Retinal pigment epithelial cell (primary cell): Measurements from ENCODE around the gene CFD.
"Not testable (repeated sequence)": the region's sequence is repeated elsewhere in the genome, so short reads cannot be mapped to it uniquely, and the experiment has no call there.

Source experiments
- DNase-seq: peaks from one replicate; pipeline ENCODE4 v3.0.0-alpha.2; 2010; ENCODE audit warnings: low read depth
- H3K4me3 ChIP-seq: 2 replicates; pipeline ENCODE4 v1.5.1; 2011; ENCODE audit warnings: mild to moderate bottlenecking, low read length, control low read depth, moderate library complexity
- TF ChIP-seq, protein P1 (sequence below): conservative IDR thresholded peaks from 2 replicates; pipeline ENCODE4 v1.5.1; 2011; ENCODE audit warnings: low read depth, low read length, control low read depth, inconsistent platforms

The CFD gene

GRCh38 chr19:890831-891230 is 31.4 kb downstream of the CFD start:
- H3K4me3 ChIP-seq: no peak overlapping the region
- TF ChIP-seq, protein P1, sequence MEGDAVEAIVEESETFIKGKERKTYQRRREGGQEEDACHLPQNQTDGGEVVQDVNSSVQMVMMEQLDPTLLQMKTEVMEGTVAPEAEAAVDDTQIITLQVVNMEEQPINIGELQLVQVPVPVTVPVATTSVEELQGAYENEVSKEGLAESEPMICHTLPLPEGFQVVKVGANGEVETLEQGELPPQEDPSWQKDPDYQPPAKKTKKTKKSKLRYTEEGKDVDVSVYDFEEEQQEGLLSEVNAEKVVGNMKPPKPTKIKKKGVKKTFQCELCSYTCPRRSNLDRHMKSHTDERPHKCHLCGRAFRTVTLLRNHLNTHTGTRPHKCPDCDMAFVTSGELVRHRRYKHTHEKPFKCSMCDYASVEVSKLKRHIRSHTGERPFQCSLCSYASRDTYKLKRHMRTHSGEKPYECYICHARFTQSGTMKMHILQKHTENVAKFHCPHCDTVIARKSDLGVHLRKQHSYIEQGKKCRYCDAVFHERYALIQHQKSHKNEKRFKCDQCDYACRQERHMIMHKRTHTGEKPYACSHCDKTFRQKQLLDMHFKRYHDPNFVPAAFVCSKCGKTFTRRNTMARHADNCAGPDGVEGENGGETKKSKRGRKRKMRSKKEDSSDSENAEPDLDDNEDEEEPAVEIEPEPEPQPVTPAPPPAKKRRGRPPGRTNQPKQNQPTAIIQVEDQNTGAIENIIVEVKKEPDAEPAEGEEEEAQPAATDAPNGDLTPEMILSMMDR: no peak
- no peak for DNase-seq

GRCh38 chr19:891421-892200 is 32.1 kb downstream of the CFD start:
- peak overlapping the region; percentile 84 for H3K4me3 ChIP-seq
- DNase-seq: not testable (repeated sequence)

DNA sequence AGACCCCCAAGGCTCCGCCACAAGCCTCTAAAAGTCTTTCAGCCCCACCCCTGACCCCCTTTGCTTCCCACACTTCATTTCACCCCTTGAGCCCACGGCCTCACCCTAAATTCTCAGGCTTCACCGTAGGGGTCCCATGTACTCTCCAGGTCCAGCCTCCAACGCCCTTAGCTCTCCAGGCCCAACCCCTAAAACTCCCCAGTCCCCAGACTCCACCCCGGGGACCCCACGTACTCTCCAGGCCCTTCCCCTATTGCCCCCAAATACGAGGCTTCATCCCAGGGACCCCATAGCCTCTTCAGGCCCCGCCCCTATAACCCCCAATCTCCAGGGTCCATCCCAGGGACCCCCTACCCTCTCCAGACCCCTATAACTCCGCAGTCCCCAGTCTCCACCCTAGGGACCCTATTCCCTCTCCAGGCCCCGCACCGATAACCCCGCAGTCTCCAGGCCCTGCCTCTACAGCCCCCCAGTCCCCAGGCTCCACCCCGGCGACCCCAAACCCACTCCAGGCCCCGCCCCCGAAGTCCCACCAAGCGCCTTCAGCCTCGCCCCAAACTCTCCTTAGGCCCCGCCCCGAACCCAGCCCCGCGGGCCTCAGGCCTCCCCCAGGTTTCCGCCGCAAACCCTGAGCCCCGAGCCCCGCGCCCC is 32.9 kb downstream of the CFD start:
- no peak for DNase-seq
- peak overlapping the region; percentile 84 for H3K4me3 ChIP-seq
- TF ChIP-seq, protein P1: no peak

- TF ChIP-seq, protein P1: no peak
- peak within 1 kb of the TSS; percentile 84 for H3K4me3 ChIP-seq
- peak; percentile 66 for DNase-seq
Measured at GRCh38 chr19:892894-893689, 33.6 kb downstream of the CFD start, which contains the start of the genes MED16 and RNU6-9. Gene MED16, minus strand, starts transcription at chr19:893187. Its CDS starts 2,056 bp downstream, at chr19:891131. Gene RNU6-9, plus strand, starts transcription at chr19:893484.

DNA sequence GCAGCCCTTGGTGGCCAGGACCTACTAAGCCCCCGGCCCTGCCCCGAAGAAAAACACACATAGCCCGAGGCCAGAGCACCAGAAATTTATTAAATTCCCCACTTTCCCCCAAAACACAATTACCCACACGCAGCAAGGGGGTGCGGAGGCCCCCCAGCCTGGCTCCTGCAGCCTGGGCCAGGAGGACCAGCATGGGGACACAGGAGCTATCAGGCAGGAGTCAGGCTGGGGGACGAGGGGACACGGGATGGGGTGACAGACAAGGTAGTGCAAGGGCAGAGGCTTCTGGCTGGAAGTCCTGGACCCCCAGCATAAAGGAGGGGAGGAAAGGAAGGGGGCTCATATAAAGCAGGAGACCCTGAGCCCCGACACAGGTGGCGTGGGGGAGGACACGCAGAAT is 37.0 kb downstream of the CFD start:
- H3K4me3 ChIP-seq: no peak overlapping the region
- TF ChIP-seq, protein P1: no peak

GRCh38 chr19:896999-897398 is 37.5 kb downstream of the CFD start:
- DNase-seq: no peak
- TF ChIP-seq, protein P1: no peak
- no peak overlapping the region for H3K4me3 ChIP-seq

More for the DNA sequence above, 37.0 kb downstream of the CFD start:
- no peak for DNase-seq

GRCh38 chr19:897442-898039 is 38.1 kb downstream of the CFD start:
- TF ChIP-seq, protein P1: peak; percentile 15
- no peak for DNase-seq
- no peak overlapping the region for H3K4me3 ChIP-seq
